ENCODE data around the gene PAK4. TPM values are rescaled to one million over a fixed set of nuclear protein-coding genes. Genes with fewer than 3 reads are reported as not detected.

PAK4 gene
- total RNA-seq, 1 experiment from 2014 or later: 69.8 TPM

GRCh38 chr19:39172700-39173501 lies 47.3 kb downstream of the PAK4 start:
- H3K27ac Mint-ChIP-seq: 0 out of 2 replicates have a peak overlapping the region, but pooled peaks have one; percentile 49
- no peak for DNase-seq (ENCODE audit: low spot score)
- no peaks in the 10 kb centered on the region for H3K27me3 Mint-ChIP-seq (ENCODE audit: low read depth)
- no peak for ATAC-seq
- H3K36me3 Mint-ChIP-seq: no peaks in the 10 kb centered on the region
- TF ChIP-seq USF1 (CRISPR knock-in tag; IDR thresholded peaks at IDR 0.05) (no peak), ZNF416 (CRISPR knock-in tag; IDR thresholded peaks at IDR 0.05) (no peak), FOXP4 (CRISPR knock-in tag; IDR thresholded peaks at IDR 0.05) (no peak), ZNF219 (CRISPR knock-in tag; IDR thresholded peaks at IDR 0.05; ENCODE audit: borderline replicate concordance) (no peak), IRF2 (CRISPR knock-in tag; IDR thresholded peaks at IDR 0.05; ENCODE audit: borderline replicate concordance, low read depth) (no peak), TP53 (CRISPR knock-in tag; IDR thresholded peaks at IDR 0.05) (no peak), ZNF532 (CRISPR knock-in tag; IDR thresholded peaks at IDR 0.05; ENCODE audit: borderline replicate concordance) (no peak), FOXP1 (CRISPR knock-in tag; IDR thresholded peaks at IDR 0.05; ENCODE audit: borderline replicate concordance) (no peak), CREB1 (CRISPR knock-in tag; IDR thresholded peaks at IDR 0.05) (no peak)
- H3K9me3 Mint-ChIP-seq: no peaks in the 10 kb centered on the region
- peaks cover 10% of the 10 kb centered on the region for H3K4me1 Mint-ChIP-seq
- CTCF ChIA-PET: no interaction called here
- POLR2A ChIA-PET: no interaction called here
- no peak overlapping the region for H3K4me3 Mint-ChIP-seq

GRCh38 chr19:39173502-39173991 lies 48.0 kb downstream of the PAK4 start:
- no peaks in the 10 kb centered on the region for H3K9me3 Mint-ChIP-seq
- no peak overlapping the region for H3K4me3 Mint-ChIP-seq
- no peaks in the 10 kb centered on the region for H3K36me3 Mint-ChIP-seq
- H3K27me3 Mint-ChIP-seq (ENCODE audit: low read depth): no peaks in the 10 kb centered on the region
- H3K27ac Mint-ChIP-seq: no peak overlapping the region
- no peak for TF ChIP-seq RELA (CRISPR knock-in tag; IDR thresholded peaks at IDR 0.05; ENCODE audit: borderline replicate concordance)
- CTCF ChIA-PET: no interaction called here
- peaks cover 6% of the 10 kb centered on the region for H3K4me1 Mint-ChIP-seq
- no peak for DNase-seq (ENCODE audit: low spot score)
- ATAC-seq: no peak
- POLR2A ChIA-PET: no interaction called here

- Mint-ChIP-seq H3K27me3 (ENCODE audit: low read depth) (no peaks in the 10 kb centered on the region), H3K36me3 (no peaks in the 10 kb centered on the region), H3K27ac (no peak overlapping the region), H3K4me1 (no peaks in the 10 kb centered on the region), H3K4me3 (no peak overlapping the region), H3K9me3 (no peaks in the 10 kb centered on the region)
- ChIA-PET CTCF (no interaction called here), POLR2A (no interaction called here)
- DNase-seq (ENCODE audit: low spot score): no peak
- no peak for ATAC-seq
- no peak for TF ChIP-seq E2F1 (CRISPR knock-in tag; IDR thresholded peaks at IDR 0.05)
- TF ChIP-seq ERG (CRISPR knock-in tag; IDR thresholded peaks at IDR 0.05): no peak
- no peak for TF ChIP-seq SP1 (CRISPR knock-in tag; conservative IDR thresholded peaks at IDR 0.05)
- TF ChIP-seq NFYB (CRISPR knock-in tag; conservative IDR thresholded peaks at IDR 0.05; ENCODE audit: low read depth): no peak
- no peak for TF ChIP-seq PRDM15 (CRISPR knock-in tag; IDR thresholded peaks at IDR 0.05)
- no peak for TF ChIP-seq CBFB (CRISPR knock-in tag; IDR thresholded peaks at IDR 0.05; ENCODE audit: low read depth)
Measured at GRCh38 chr19:39174142-39174541, 48.6 kb downstream of the PAK4 start.
